Skin of body (tissue), 2 donors: ENCODE results near the gene C1QTNF12. TPM values are rescaled to one million over a fixed set of nuclear protein-coding genes. Genes with fewer than 3 reads are reported as not detected.
"Not testable (repeated sequence)": the region's sequence is repeated elsewhere in the genome, so short reads cannot be mapped to it uniquely, and the experiment has no call there.

Source experiments
- DNase-seq: peaks from one replicate; lab custom pipeline; 2025; lab: John Stamatoyannopoulos, UW
- total RNA-seq: library from RNA; depleted of rRNA; stranded (reverse); fragments of >200 nt; gene quantifications from one replicate; pipeline ENCODE4 v1.2.3, GENCODE V29; 2014

Gene C1QTNF12
- total RNA-seq, 1 donor from 2014 or later = 2.5 TPM

- peak; percentile 24 for DNase-seq
Observed at GRCh38 chr1:1259951-1260600, 13.6 kb upstream of the C1QTNF12 start.

GRCh38 chr1:1259540-1259939 lies 13.0 kb upstream of the C1QTNF12 start:
- DNase-seq = no peak

DNA sequence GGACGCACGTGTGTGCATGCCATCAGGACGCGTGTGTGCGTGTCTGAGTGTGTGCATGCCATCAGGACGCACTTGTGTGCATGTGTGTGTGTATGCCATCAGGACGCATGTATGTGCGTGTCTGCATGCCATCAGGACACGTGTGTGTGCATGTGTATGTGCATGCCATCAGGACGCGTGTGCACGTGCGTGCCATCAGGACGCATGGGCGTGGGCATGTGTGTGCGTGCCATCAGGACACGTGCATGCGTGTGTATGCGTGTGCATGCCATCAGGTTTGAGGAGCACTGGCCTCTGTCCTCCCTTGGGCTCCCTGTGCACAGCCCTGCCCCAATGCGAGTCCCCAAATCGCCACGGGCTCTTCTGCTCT lies 12.6 kb upstream of the C1QTNF12 start:
- no peak for DNase-seq

DNA sequence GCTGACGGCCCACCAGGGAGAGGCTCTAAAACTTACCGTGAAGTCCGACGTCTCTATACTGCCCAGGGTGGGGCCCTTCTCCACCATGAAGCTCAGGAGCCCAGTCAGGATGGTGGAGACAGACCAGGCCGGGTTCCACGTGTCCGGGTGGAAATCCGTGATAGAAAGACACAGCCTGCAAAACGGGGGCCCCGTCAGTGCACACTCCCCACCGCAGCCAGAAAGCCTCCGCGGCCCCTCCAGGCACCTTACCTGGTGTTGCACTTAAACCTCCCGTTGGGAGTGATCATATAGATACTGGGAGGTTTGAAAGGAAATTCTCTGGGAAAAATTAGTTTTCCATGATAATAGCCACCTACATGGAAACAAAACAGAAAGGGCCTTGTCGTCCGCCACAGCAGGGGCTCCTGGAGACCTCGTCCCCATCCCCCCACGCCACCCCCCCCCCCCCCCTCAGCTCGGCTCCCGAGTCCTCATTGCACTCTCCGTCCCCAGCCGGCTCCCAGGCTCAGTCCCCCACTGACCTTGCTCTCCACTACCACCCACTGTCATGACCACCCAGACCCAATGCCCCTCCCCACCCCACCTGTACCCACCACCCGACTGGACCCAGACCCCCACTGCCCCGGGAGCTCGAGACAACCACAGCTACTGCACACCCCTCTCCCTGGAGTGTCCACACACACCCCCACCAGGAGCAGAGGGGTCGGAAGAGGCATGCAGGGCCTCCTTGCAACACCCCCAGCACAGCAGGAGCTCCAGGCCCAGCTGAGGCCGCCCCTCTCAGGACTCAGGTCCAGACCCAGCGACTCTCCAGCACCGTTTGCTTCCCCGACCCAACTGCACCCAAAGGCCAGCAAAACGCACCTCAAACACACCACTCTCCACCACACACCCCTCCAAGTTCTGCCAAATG lies 10.7 kb upstream of the C1QTNF12 start:
- no peak for DNase-seq

DNA sequence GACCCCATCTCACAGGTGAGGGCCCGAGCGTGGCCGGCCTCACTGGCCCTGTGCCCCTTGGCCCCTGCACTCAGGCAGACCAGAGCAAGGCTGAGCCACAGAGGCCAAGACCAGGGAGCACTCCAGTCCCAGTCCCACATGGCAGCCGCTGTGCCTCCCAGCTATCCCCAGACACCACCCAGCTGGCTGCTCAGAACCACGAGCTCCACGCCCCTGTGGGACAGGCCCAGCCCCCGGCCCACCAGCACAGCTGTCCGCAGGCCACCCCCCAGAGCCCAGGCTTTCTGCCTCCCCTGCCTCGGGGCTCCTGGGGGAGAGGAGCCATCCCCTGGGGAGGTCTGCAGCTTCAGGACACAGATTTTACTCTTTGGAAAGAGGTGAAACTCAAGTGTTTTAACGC lies 9.1 kb upstream of the C1QTNF12 start:
- no peak for DNase-seq

- no peak for DNase-seq
Observed at GRCh38 chr1:1255078-1255477, 8.6 kb upstream of the C1QTNF12 start.

DNA sequence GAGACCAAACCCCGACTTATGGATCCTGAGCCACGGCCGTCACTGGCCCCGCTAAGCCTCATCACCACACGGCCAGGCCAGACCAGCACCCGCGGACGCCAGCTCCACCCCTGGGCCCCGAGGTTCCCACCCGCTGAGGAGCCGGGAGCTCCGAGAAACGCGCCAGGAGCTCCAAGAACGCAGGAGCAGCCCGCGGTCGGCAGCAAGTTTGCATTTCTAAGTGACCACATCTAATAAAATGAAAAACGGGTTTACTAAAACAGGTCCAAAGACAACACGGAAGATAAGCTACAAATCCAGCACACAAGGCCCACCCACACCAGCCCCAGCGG lies 8.1 kb upstream of the C1QTNF12 start:
- no peak for DNase-seq

- no peak for DNase-seq
Observed at GRCh38 chr1:1253972-1254666, 7.6 kb upstream of the C1QTNF12 start.

GRCh38 chr1:1253314-1253713 lies 6.8 kb upstream of the C1QTNF12 start:
- no peak for DNase-seq

GRCh38 chr1:1250786-1251284 lies 4.3 kb upstream of the C1QTNF12 start:
- no peak for DNase-seq

GRCh38 chr1:1248009-1248913 lies 1.7 kb upstream of the C1QTNF12 start:
- not testable (repeated sequence) for DNase-seq

GRCh38 chr1:1247341-1247913 lies 905 bp upstream of the C1QTNF12 start:
- DNase-seq = no peak

- DNase-seq = no peak
Observed at GRCh38 chr1:1245817-1246576, 525 bp downstream of the C1QTNF12 start.

GRCh38 chr1:1245178-1245816 lies 1.2 kb downstream of the C1QTNF12 start:
- no peak for DNase-seq

GRCh38 chr1:1244192-1244811 lies 2.2 kb downstream of the C1QTNF12 start:
- no peak for DNase-seq

DNA sequence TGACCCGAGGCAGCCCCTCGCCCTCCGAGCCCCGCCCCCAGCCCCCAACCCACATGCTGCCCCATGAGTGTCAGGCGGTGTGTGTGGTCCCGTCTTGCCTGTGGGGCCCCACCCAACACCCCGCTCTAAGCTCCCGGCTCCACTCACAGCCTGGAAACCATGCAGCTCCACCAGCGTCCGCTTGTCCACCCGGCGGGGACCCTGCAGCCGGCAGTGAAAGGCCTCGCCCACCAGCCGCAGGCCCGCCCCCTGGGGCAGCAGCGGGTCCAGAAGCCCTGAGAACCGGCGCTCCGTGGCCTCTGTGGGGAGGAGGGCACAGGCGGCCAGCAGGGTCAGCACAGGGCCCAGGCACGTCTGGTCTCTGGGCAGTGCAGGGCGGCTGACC lies 2.7 kb downstream of the C1QTNF12 start:
- no peak for DNase-seq

GRCh38 chr1:1243266-1243660 lies 3.3 kb downstream of the C1QTNF12 start:
- DNase-seq = no peak

DNA sequence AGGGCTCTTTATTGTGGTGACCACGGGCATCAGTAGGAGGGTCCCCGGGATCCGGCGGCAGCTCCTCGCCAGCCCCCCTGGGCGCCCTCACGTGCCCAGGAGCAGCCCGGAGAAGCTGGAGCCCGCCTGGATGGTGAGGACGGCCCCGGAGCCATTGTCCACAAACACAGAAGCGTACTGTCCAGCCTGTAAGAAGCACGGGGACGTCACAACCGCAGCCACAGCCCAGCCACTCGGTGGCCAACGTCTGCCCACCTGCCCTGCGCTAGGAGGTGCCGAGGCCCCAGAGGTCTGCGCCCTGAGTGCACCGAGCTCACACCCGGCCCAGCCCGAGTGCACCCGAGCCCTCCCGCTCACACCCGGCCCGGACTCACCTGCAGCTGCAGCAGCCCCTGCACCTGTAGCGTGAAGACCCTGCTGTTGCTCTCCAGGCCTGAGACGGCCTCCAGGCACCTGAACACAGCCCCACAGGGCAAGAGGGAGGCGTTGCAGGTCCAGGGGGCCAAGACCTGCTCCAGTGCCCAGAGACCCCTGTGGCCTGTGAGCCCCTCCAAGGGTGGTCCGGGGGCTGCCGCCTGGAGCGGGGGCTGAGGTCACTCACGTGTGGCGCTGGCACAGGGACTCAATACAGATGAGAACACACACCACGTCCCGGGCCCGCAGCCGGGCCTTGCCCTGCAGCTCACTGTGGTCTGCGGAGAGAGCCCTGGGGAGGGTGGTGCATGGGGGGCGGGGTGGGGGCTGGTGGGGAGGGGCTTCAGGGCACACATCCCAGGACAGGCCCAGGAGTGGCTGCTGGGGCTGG lies 3.9 kb downstream of the C1QTNF12 start:
- no peak for DNase-seq
